ENCODE results near the gene DYNLT2.

The DYNLT2 gene

GRCh38 chr6:169763881-169764280 is 12.5 kb upstream of the DYNLT2 start:
- no peak for TF ChIP-seq CTCF (IDR thresholded peaks at IDR 0.05; ENCODE audit: insufficient read depth, low read length, poor library complexity, severe bottlenecking)
- no peak overlapping the region for H3K4me3 ChIP-seq (replicated peaks; ENCODE audit: low read depth, low read length)
- peaks cover 24% of the 10 kb centered on the region for H3K36me3 ChIP-seq (ENCODE audit: control insufficient read depth, insufficient read depth, low read length)
- no peak for DNase-seq (ENCODE audit: extremely low read depth, insufficient read length)
- H3K27me3 ChIP-seq (replicated peaks; ENCODE audit: control insufficient read depth, insufficient read depth, low read length): no peaks in the 10 kb centered on the region

GRCh38 chr6:169763308-169763707 is 11.9 kb upstream of the DYNLT2 start:
- Histone ChIP-seq H3K36me3 (ENCODE audit: control insufficient read depth, insufficient read depth, low read length) (peaks cover 24% of the 10 kb centered on the region), H3K4me3 (replicated peaks; ENCODE audit: low read depth, low read length) (no peak overlapping the region), H3K27me3 (replicated peaks; ENCODE audit: control insufficient read depth, insufficient read depth, low read length) (no peaks in the 10 kb centered on the region)
- DNase-seq (ENCODE audit: extremely low read depth, insufficient read length): no peak
- no peak for TF ChIP-seq CTCF (IDR thresholded peaks at IDR 0.05; ENCODE audit: insufficient read depth, low read length, poor library complexity, severe bottlenecking)

- no peak for TF ChIP-seq CTCF (IDR thresholded peaks at IDR 0.05; ENCODE audit: insufficient read depth, low read length, poor library complexity, severe bottlenecking)
- Histone ChIP-seq H3K36me3 (ENCODE audit: control insufficient read depth, insufficient read depth, low read length) (peaks cover 4% of the 10 kb centered on the region), H3K4me3 (replicated peaks; ENCODE audit: low read depth, low read length) (no peak overlapping the region), H3K27me3 (replicated peaks; ENCODE audit: control insufficient read depth, insufficient read depth, low read length) (no peaks in the 10 kb centered on the region)
- DNase-seq (ENCODE audit: extremely low read depth, insufficient read length): no peak
These were observed 3.8 kb upstream of the DYNLT2 start for GRCh38 chr6:169755162-169755561.

GRCh38 chr6:169752074-169752623 is 777 bp upstream of the DYNLT2 start:
- Histone ChIP-seq H3K36me3 (ENCODE audit: control insufficient read depth, insufficient read depth, low read length) (no peaks in the 10 kb centered on the region; the same call in 1 of the 2 replicates), H3K27me3 (replicated peaks; ENCODE audit: control insufficient read depth, insufficient read depth, low read length) (no peaks in the 10 kb centered on the region), H3K4me3 (replicated peaks; ENCODE audit: low read depth, low read length) (peak overlapping the region; percentile 78)
- no peak for DNase-seq (ENCODE audit: extremely low read depth, insufficient read length)
- no peak for TF ChIP-seq CTCF (IDR thresholded peaks at IDR 0.05; ENCODE audit: insufficient read depth, low read length, poor library complexity, severe bottlenecking)

GRCh38 chr6:169746556-169746955 is 4.8 kb downstream of the DYNLT2 start:
- TF ChIP-seq CTCF (IDR thresholded peaks at IDR 0.05; ENCODE audit: insufficient read depth, low read length, poor library complexity, severe bottlenecking): no peak
- Histone ChIP-seq H3K27me3 (replicated peaks; ENCODE audit: control insufficient read depth, insufficient read depth, low read length) (no peaks in the 10 kb centered on the region), H3K4me3 (replicated peaks; ENCODE audit: low read depth, low read length) (no peak overlapping the region), H3K36me3 (ENCODE audit: control insufficient read depth, insufficient read depth, low read length) (no peaks in the 10 kb centered on the region)
- no peak for DNase-seq (ENCODE audit: extremely low read depth, insufficient read length)

GRCh38 chr6:169745405-169745804 is 6.0 kb downstream of the DYNLT2 start:
- no peaks in the 10 kb centered on the region for H3K27me3 ChIP-seq (replicated peaks; ENCODE audit: control insufficient read depth, insufficient read depth, low read length)
- H3K4me3 ChIP-seq (replicated peaks; ENCODE audit: low read depth, low read length): no peak overlapping the region
- no peak for TF ChIP-seq CTCF (IDR thresholded peaks at IDR 0.05; ENCODE audit: insufficient read depth, low read length, poor library complexity, severe bottlenecking)
- H3K36me3 ChIP-seq (ENCODE audit: control insufficient read depth, insufficient read depth, low read length): no peaks in the 10 kb centered on the region
- no peak for DNase-seq (ENCODE audit: extremely low read depth, insufficient read length)

Measured in GM06990 (cell line).